ENCODE measurements around the gene SIRPG.

DNA sequence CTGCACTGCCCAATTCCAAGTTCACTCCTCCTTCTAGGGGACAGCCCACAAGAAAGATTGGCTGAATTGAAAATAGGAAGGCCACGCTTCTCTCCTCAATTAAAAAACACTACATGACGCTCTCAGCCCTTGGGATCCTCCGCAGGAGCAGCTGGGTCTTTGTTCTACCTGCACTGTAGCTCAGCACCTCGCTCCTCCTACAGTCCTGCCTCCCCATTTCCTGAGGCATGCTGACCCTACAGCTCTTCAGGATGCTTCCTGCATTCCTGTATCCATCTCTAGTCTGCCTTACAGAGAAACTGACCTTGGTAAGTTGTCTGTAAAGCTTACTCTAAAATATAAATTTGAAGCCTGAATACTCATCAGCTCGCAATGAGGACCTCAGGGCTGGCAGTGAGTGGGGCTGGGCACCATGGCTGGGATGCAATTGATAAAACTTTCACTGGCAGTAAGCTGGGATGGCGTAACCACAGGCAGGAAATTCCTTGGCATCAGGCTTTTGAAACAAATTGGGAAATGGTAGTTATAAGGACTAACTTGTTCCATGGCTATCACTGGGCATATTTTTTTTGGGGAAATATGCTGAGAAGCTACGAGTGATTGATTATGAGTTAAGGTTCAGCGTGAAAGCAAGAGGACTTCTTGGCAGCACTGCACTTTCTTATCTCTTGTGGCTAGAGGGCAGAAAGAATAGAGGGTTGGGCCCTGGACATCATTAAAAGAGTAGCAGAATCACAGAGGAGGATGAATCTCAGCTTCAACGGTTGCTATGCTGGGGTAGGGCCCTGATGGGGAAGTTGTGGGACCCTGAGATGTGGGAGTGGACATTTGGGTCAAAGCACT, 26.0 kb downstream of the SIRPG start:
- TF ChIP-seq SPI1 (IDR thresholded peaks at IDR 0.05; ENCODE audit: borderline replicate concordance, insufficient read depth, low read depth, low read length) = no peak
- no peak for TF ChIP-seq RAD21 (IDR thresholded peaks at IDR 0.05; ENCODE audit: insufficient read depth, low read depth, low read length)
- TF ChIP-seq SP1 (IDR thresholded peaks at IDR 0.05; ENCODE audit: low read depth, low read length) = no peak
- no peak for TF ChIP-seq CEBPB (IDR thresholded peaks at IDR 0.05; ENCODE audit: borderline replicate concordance in 1 of 2, low read depth in 2 of 2, low read length in 2 of 2)
- TF ChIP-seq, protein P1, sequence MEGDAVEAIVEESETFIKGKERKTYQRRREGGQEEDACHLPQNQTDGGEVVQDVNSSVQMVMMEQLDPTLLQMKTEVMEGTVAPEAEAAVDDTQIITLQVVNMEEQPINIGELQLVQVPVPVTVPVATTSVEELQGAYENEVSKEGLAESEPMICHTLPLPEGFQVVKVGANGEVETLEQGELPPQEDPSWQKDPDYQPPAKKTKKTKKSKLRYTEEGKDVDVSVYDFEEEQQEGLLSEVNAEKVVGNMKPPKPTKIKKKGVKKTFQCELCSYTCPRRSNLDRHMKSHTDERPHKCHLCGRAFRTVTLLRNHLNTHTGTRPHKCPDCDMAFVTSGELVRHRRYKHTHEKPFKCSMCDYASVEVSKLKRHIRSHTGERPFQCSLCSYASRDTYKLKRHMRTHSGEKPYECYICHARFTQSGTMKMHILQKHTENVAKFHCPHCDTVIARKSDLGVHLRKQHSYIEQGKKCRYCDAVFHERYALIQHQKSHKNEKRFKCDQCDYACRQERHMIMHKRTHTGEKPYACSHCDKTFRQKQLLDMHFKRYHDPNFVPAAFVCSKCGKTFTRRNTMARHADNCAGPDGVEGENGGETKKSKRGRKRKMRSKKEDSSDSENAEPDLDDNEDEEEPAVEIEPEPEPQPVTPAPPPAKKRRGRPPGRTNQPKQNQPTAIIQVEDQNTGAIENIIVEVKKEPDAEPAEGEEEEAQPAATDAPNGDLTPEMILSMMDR (IDR thresholded peaks at IDR 0.05 in 2 of 3, conservative IDR thresholded peaks at IDR 0.05 in 1 of 3; ENCODE audit: control insufficient read depth in 2 of 3, extremely low read depth in 1 of 3, insufficient read depth in 1 of 3, low read depth in 3 of 3, low read length in 3 of 3) = no peak
- TF ChIP-seq, protein P2, sequence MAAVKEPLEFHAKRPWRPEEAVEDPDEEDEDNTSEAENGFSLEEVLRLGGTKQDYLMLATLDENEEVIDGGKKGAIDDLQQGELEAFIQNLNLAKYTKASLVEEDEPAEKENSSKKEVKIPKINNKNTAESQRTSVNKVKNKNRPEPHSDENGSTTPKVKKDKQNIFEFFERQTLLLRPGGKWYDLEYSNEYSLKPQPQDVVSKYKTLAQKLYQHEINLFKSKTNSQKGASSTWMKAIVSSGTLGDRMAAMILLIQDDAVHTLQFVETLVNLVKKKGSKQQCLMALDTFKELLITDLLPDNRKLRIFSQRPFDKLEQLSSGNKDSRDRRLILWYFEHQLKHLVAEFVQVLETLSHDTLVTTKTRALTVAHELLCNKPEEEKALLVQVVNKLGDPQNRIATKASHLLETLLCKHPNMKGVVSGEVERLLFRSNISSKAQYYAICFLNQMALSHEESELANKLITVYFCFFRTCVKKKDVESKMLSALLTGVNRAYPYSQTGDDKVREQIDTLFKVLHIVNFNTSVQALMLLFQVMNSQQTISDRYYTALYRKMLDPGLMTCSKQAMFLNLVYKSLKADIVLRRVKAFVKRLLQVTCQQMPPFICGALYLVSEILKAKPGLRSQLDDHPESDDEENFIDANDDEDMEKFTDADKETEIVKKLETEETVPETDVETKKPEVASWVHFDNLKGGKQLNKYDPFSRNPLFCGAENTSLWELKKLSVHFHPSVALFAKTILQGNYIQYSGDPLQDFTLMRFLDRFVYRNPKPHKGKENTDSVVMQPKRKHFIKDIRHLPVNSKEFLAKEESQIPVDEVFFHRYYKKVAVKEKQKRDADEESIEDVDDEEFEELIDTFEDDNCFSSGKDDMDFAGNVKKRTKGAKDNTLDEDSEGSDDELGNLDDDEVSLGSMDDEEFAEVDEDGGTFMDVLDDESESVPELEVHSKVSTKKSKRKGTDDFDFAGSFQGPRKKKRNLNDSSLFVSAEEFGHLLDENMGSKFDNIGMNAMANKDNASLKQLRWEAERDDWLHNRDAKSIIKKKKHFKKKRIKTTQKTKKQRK (IDR thresholded peaks at IDR 0.05; ENCODE audit: low read depth, low read length) = no peak
- TF ChIP-seq POLR2AphosphoS5 (IDR thresholded peaks at IDR 0.05; ENCODE audit: low read length) = no peak
- TF ChIP-seq, protein P3, sequence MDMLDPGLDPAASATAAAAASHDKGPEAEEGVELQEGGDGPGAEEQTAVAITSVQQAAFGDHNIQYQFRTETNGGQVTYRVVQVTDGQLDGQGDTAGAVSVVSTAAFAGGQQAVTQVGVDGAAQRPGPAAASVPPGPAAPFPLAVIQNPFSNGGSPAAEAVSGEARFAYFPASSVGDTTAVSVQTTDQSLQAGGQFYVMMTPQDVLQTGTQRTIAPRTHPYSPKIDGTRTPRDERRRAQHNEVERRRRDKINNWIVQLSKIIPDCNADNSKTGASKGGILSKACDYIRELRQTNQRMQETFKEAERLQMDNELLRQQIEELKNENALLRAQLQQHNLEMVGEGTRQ (IDR thresholded peaks at IDR 0.05; ENCODE audit: borderline replicate concordance, low read depth, low read length) = no peak
- no peak for TF ChIP-seq BHLHE40 (IDR thresholded peaks at IDR 0.05; ENCODE audit: borderline replicate concordance in 1 of 2, low read depth in 2 of 2, low read length in 1 of 2)
- no peak for TF ChIP-seq EZH2 (IDR thresholded peaks at IDR 0.05; ENCODE audit: borderline replicate concordance, control insufficient read depth, low read depth, low read length)

Measured in GM12878 (cell line).